Smooth muscle cell (in vitro differentiated cells): ENCODE data around the gene TTLL1. TPM values are rescaled to one million over a fixed set of nuclear protein-coding genes. Genes with fewer than 3 reads are reported as not detected.
"Not testable (repeated sequence)": the region's sequence is repeated elsewhere in the genome, so short reads cannot be mapped to it uniquely, and the experiment has no call there.

Experiments
- DNase-seq: peaks from one replicate; lab custom pipeline; 2025; ENCODE audit not compliant: unreplicated experiment; lab: John Stamatoyannopoulos, UW
- H2AFZ ChIP-seq: fragments of 200-600 bp; sonication (generic); 2 replicates; pipeline ENCODE4 v1.6.0; 2016; ENCODE audit warnings: antibody characterized with exemption, low read depth, mild to moderate bottlenecking
- H3F3A ChIP-seq: fragments of 200-600 bp; sonication (generic); 2 replicates; pipeline ENCODE4 v1.6.0; 2017; ENCODE audit warnings: antibody characterized with exemption, low read depth
- H3K27ac ChIP-seq: fragments of 200-600 bp; sonication (generic); 2 replicates; pipeline ENCODE4 v1.5.1; 2016; ENCODE audit warnings: low read depth, mild to moderate bottlenecking
- H3K27me3 ChIP-seq: fragments of 200-600 bp; sonication (generic); 2 replicates; pipeline ENCODE4 v1.6.1; 2016; ENCODE audit warnings: low read depth, mild to moderate bottlenecking
- H3K36me3 ChIP-seq: fragments of 200-600 bp; sonication (generic); 2 replicates; pipeline ENCODE4 v1.5.1; 2016; ENCODE audit warnings: low read depth
- H3K4me1 ChIP-seq: fragments of 200-600 bp; sonication (generic); 2 replicates; pipeline ENCODE4 v1.5.1; 2016; ENCODE audit warnings: low read depth
- H3K4me2 ChIP-seq: fragments of 200-600 bp; sonication (generic); 2 replicates; pipeline ENCODE4 v1.6.0; 2016; ENCODE audit warnings: mild to moderate bottlenecking
- H3K4me3 ChIP-seq: fragments of 200-600 bp; sonication (generic); 2 replicates; pipeline ENCODE4 v1.5.1; 2016; ENCODE audit warnings: mild to moderate bottlenecking
- H3K79me2 ChIP-seq: fragments of 200-600 bp; sonication (generic); 2 replicates; pipeline ENCODE4 v1.6.0; 2016; ENCODE audit warnings: low read depth, mild to moderate bottlenecking
- H3K9ac ChIP-seq: fragments of 200-600 bp; sonication (generic); 2 replicates; pipeline ENCODE4 v1.6.0; 2016; ENCODE audit warnings: low read depth
- H3K9me3 ChIP-seq: fragments of 200-600 bp; sonication (generic); replicated peaks from 2 replicates; pipeline ENCODE4 v1.5.1; 2016; ENCODE audit warnings: low read depth
- H4K20me1 ChIP-seq: fragments of 200-600 bp; sonication (generic); 2 replicates; pipeline ENCODE4 v1.6.0; 2016; ENCODE audit warnings: low read depth
- CTCF ChIP-seq: fragments of 200-600 bp; sonication (generic); IDR thresholded peaks from 2 replicates; pipeline ENCODE4 v1.5.1; 2017; ENCODE audit warnings: borderline replicate concordance, mild to moderate bottlenecking, antibody characterized with exemption; ENCODE audit not compliant: insufficient read depth, poor library complexity, severe bottlenecking
- WGBS: methylation state at CpG from one replicate; pipeline ENCODE4 v1.1.7; 2016; ENCODE audit warnings: low lambda C conversion rate; 5-methylcytosine and 5-hydroxymethylcytosine counted together
- polyA plus RNA-seq: library from polyadenylated mRNA; unstranded; fragments of >200 nt; fragmentation: Nextera tagmentation; extraction: Ambion mirVana; gene quantifications from 2 replicates; pipeline ENCODE4 v1.2.1, GENCODE V29; 2016
- total RNA-seq: library from RNA; depleted of rRNA; stranded (reverse); fragments of >200 nt; gene quantifications from 2 replicates; pipeline ENCODE4 v1.2.3, GENCODE V29; 2014

The TTLL1 gene
- total and polyA plus RNA-seq, 2 experiments from 2014 or later: 12.7 to 17.7 TPM

GRCh38 chr22:42996646-42997365 is 92.4 kb downstream of the TTLL1 start:
- no peak overlapping the region for H3K4me2 ChIP-seq
- TF ChIP-seq CTCF: no peak
- H3K27me3 ChIP-seq: no peaks in the 10 kb centered on the region
- no peak for DNase-seq
- H3K79me2 ChIP-seq: peaks cover 83% of the 10 kb centered on the region
- H2AFZ ChIP-seq: no peak overlapping the region
- H3K9me3 ChIP-seq: no peaks in the 10 kb centered on the region
- H3K4me1 ChIP-seq: peaks cover 19% of the 10 kb centered on the region
- H4K20me1 ChIP-seq: peaks cover 41% of the 10 kb centered on the region
- H3F3A ChIP-seq: peaks cover 6% of the 10 kb centered on the region
- H3K27ac ChIP-seq: peak overlapping the region; percentile 92
- no peak overlapping the region for H3K9ac ChIP-seq
- 79% methylated on average over 10 of the region's 10 CpGs for WGBS
- H3K4me3 ChIP-seq: no peak overlapping the region
- H3K36me3 ChIP-seq: no peaks in the 10 kb centered on the region

- peak overlapping the region; percentile 81 for H3K4me2 ChIP-seq
- 87% methylated on average over 7 of the region's 7 CpGs for WGBS
- peaks cover 38% of the 10 kb centered on the region for H4K20me1 ChIP-seq
- not testable (repeated sequence) for H3K9me3 ChIP-seq, H3K36me3 ChIP-seq, DNase-seq, H3K9ac ChIP-seq, H2AFZ ChIP-seq, H3K27me3 ChIP-seq, H3F3A ChIP-seq
- peak overlapping the region; percentile 32 for H3K4me3 ChIP-seq
- H3K4me1 ChIP-seq: peaks cover 14% of the 10 kb centered on the region
- H3K79me2 ChIP-seq: peaks cover 79% of the 10 kb centered on the region
- peak overlapping the region; percentile 92 for H3K27ac ChIP-seq
Measured at GRCh38 chr22:42995654-42996053, 93.5 kb downstream of the TTLL1 start.

- peaks cover 73% of the 10 kb centered on the region for H3K79me2 ChIP-seq
- H3K27ac ChIP-seq: peak overlapping the region; percentile 92
- peak overlapping the region; percentile 32 for H3K4me3 ChIP-seq
- WGBS: 18% methylated on average over 8 of the region's 9 CpGs
- peaks cover 4% of the 10 kb centered on the region for H3F3A ChIP-seq
- peak overlapping the region; percentile 36 for H3K9ac ChIP-seq
- H3K4me2 ChIP-seq: peak overlapping the region; percentile 81
- TF ChIP-seq CTCF: no peak
- DNase-seq: peak; percentile 28
- H4K20me1 ChIP-seq: peaks cover 38% of the 10 kb centered on the region
- H2AFZ ChIP-seq: no peak overlapping the region
- H3K9me3 ChIP-seq: no peaks in the 10 kb centered on the region
- no peaks in the 10 kb centered on the region for H3K27me3 ChIP-seq
- H3K4me1 ChIP-seq: peaks cover 19% of the 10 kb centered on the region
- H3K36me3 ChIP-seq: no peaks in the 10 kb centered on the region
Measured at GRCh38 chr22:42994917-42995562, 94.2 kb downstream of the TTLL1 start.

- Histone ChIP-seq H3K9ac (peak overlapping the region; percentile 36), H3K4me3 (peak overlapping the region; percentile 32), H2AFZ (no peak overlapping the region), H3K27me3 (no peaks in the 10 kb centered on the region), H3K9me3 (no peaks in the 10 kb centered on the region), H3F3A (peaks cover 4% of the 10 kb centered on the region), H3K4me1 (peaks cover 19% of the 10 kb centered on the region), H3K4me2 (peak overlapping the region; percentile 81), H3K79me2 (peaks cover 69% of the 10 kb centered on the region), H4K20me1 (peaks cover 36% of the 10 kb centered on the region), H3K27ac (peak overlapping the region; percentile 92), H3K36me3 (no peaks in the 10 kb centered on the region)
- 95% methylated on average over 12 of the region's 12 CpGs for WGBS
- no peak for DNase-seq
- no peak for TF ChIP-seq CTCF
Measured at GRCh38 chr22:42994276-42994916, 94.8 kb downstream of the TTLL1 start.
